H9 (cell line): ENCODE measurements around the gene IGF1. TPM values are rescaled to one million over a fixed set of nuclear protein-coding genes. Genes with fewer than 3 reads are reported as not detected.

ENCODE experiments used
- DNase-seq: peaks from one replicate; pipeline ENCODE4 v3.0.0-alpha.2; 2017
- H2AFZ ChIP-seq: one replicate; pipeline ENCODE4 v1.6.1; 2013; ENCODE audit warnings: mild to moderate bottlenecking, low read length, control low read depth, moderate library complexity
- H2AK5ac ChIP-seq: 2 replicates; pipeline ENCODE4 v1.6.1; 2013; ENCODE audit warnings: low read length, control low read depth, mixed read lengths; ENCODE audit not compliant: insufficient read length
- H2BK120ac ChIP-seq: one replicate; pipeline ENCODE4 v1.6.1; 2013; ENCODE audit warnings: low read depth, mild to moderate bottlenecking, low read length, control low read depth, inconsistent platforms; ENCODE audit not compliant: poor library complexity, severe bottlenecking
- H2BK12ac ChIP-seq: 2 replicates; pipeline ENCODE4 v1.6.1; 2013; ENCODE audit warnings: low read length, control low read depth, mixed read lengths, low read depth; ENCODE audit not compliant: insufficient read length
- H2BK15ac ChIP-seq: 2 replicates; pipeline ENCODE4 v1.6.1; 2013; ENCODE audit warnings: low read depth, low read length, control low read depth
- H2BK20ac ChIP-seq: one replicate; pipeline ENCODE4 v1.6.1; 2013; ENCODE audit warnings: low read depth, mild to moderate bottlenecking, low read length, control low read depth, inconsistent platforms; ENCODE audit not compliant: poor library complexity, severe bottlenecking
- H2BK5ac ChIP-seq: 2 replicates; pipeline ENCODE4 v1.6.1; 2013; ENCODE audit warnings: low read length, control low read depth, mixed read lengths; ENCODE audit not compliant: insufficient read length
- H3K14ac ChIP-seq: 2 replicates; pipeline ENCODE4 v1.6.1; 2013; ENCODE audit warnings: low read length, control low read depth; ENCODE audit not compliant: insufficient read depth
- H3K18ac ChIP-seq: 2 replicates; pipeline ENCODE4 v1.6.1; 2013; ENCODE audit warnings: low read depth, mild to moderate bottlenecking, mixed read lengths, low read length, control low read depth; ENCODE audit not compliant: insufficient read length
- H3K23ac ChIP-seq: 2 replicates; pipeline ENCODE4 v1.6.1; 2013; ENCODE audit warnings: low read length, control low read depth, mixed read lengths, low read depth; ENCODE audit not compliant: insufficient read length
- H3K23me2 ChIP-seq: 2 replicates; pipeline ENCODE4 v1.6.1; 2013; ENCODE audit warnings: low read depth, mild to moderate bottlenecking, mixed read lengths, low read length, control low read depth; ENCODE audit not compliant: insufficient read length, poor library complexity, severe bottlenecking
- H3K27ac ChIP-seq: 2 replicates; pipeline ENCODE4 v1.5.1; 2013; ENCODE audit warnings: low read length, control low read depth, mixed read lengths, low read depth; ENCODE audit not compliant: insufficient read length
- H3K27me3 ChIP-seq: 2 replicates; pipeline ENCODE4 v1.6.1; 2013; ENCODE audit warnings: low read length, control low read depth, inconsistent platforms; ENCODE audit not compliant: insufficient read depth
- H3K4ac ChIP-seq: 2 replicates; pipeline ENCODE4 v1.6.1; 2013; ENCODE audit warnings: low read depth, mild to moderate bottlenecking, control low read depth, inconsistent platforms, low read length, moderate library complexity
- H3K4me1 ChIP-seq: 2 replicates; pipeline ENCODE4 v1.6.1; 2013; ENCODE audit warnings: low read length, control low read depth, inconsistent platforms; ENCODE audit not compliant: insufficient read depth
- H3K4me2 ChIP-seq: 2 replicates; pipeline ENCODE4 v1.6.1; 2013; ENCODE audit warnings: low read length, control low read depth, mixed read lengths; ENCODE audit not compliant: insufficient read length, insufficient read depth
- H3K56ac ChIP-seq: 2 replicates; pipeline ENCODE4 v1.6.1; 2013; ENCODE audit warnings: low read depth, mild to moderate bottlenecking, mixed read lengths, low read length, control low read depth; ENCODE audit not compliant: insufficient read length
- H3K79me1 ChIP-seq: 2 replicates; pipeline ENCODE4 v1.6.1; 2013; ENCODE audit warnings: low read depth, mild to moderate bottlenecking, moderate library complexity, low read length, control low read depth, inconsistent platforms; ENCODE audit not compliant: insufficient read depth, poor library complexity, severe bottlenecking
- H3K79me2 ChIP-seq: 2 replicates; pipeline ENCODE4 v1.6.1; 2013; ENCODE audit warnings: low read length, control low read depth, inconsistent platforms; ENCODE audit not compliant: insufficient read depth
- H3K9ac ChIP-seq: 2 replicates; pipeline ENCODE4 v1.6.1; 2013; ENCODE audit warnings: low read length, control low read depth, mixed read lengths; ENCODE audit not compliant: insufficient read length; ENCODE audit errors: extremely low read depth
- H3K9me3 ChIP-seq: one replicate; pipeline ENCODE4 v1.6.1; 2013; ENCODE audit warnings: low read depth, low read length, inconsistent platforms; ENCODE audit not compliant: control insufficient read depth
- H3T11ph ChIP-seq: one replicate; pipeline ENCODE4 v1.6.1; 2013; ENCODE audit warnings: mild to moderate bottlenecking, low read length, control low read depth, inconsistent platforms
- H4K20me1 ChIP-seq: one replicate; pipeline ENCODE4 v1.6.1; 2013; ENCODE audit not compliant: control insufficient read depth, insufficient read length, insufficient read depth
- H4K5ac ChIP-seq: 2 replicates; pipeline ENCODE4 v1.6.1; 2013; ENCODE audit warnings: low read depth, mild to moderate bottlenecking, mixed read lengths, low read length, control low read depth; ENCODE audit not compliant: insufficient read length
- H4K8ac ChIP-seq: replicated peaks from 2 replicates; pipeline ENCODE4 v1.6.1; 2013; ENCODE audit warnings: low read length, control low read depth, mixed read lengths, low read depth; ENCODE audit not compliant: insufficient read length
- H4K91ac ChIP-seq: 2 replicates; pipeline ENCODE4 v1.6.1; 2013; ENCODE audit warnings: low read depth, mild to moderate bottlenecking, moderate library complexity, mixed read lengths, low read length, control low read depth; ENCODE audit not compliant: insufficient read length
- H3K27ac Mint-ChIP-seq, 3 experiments: 2 replicates in 2 of 3; 3 replicates in 1 of 3; pipeline ENCODE4 v1.8.0; 2020 to 2021; ENCODE audit warnings: mixed read lengths in 3 of 3, mild to moderate bottlenecking in 1 of 3, moderate library complexity in 1 of 3
- H3K27me3 Mint-ChIP-seq: 2 replicates; pipeline ENCODE4 v1.8.0; 2021; ENCODE audit warnings: low read depth, mild to moderate bottlenecking, moderate library complexity, mixed read lengths
- H3K36me3 Mint-ChIP-seq, 3 experiments: 2 replicates in 2 of 3; 3 replicates in 1 of 3; pipeline ENCODE4 v1.8.0; 2020 to 2021; ENCODE audit warnings: low read depth in 3 of 3, mixed read lengths in 3 of 3; ENCODE audit not compliant: insufficient read depth in 1 of 3
- H3K4me1 Mint-ChIP-seq, 2 experiments: 2 replicates each; pipeline ENCODE4 v1.8.0; 2020; ENCODE audit warnings: mixed read lengths in 2 of 2
- H3K4me3 Mint-ChIP-seq, 2 experiments: 2 replicates in 1 of 2; 3 replicates in 1 of 2; pipeline ENCODE4 v1.8.0; 2020 to 2021; ENCODE audit warnings: mild to moderate bottlenecking in 2 of 2, mixed read lengths in 2 of 2, moderate library complexity in 1 of 2
- H3K9me3 Mint-ChIP-seq, 2 experiments: 2 replicates in 1 of 2; 3 replicates in 1 of 2; pipeline ENCODE4 v1.8.0; 2020; ENCODE audit warnings: mild to moderate bottlenecking in 2 of 2, mixed read lengths in 2 of 2, moderate library complexity in 1 of 2
- WGBS: extraction: QIAGEN DNeasy Blood & Tissue Kit; methylation state at CpG from one replicate; pipeline ENCODE4 v1.1.7; 2013; ENCODE audit warnings: missing lambda C conversion rate, low lambda C conversion rate, mixed read lengths; ENCODE audit not compliant: insufficient read length; ENCODE audit errors: extremely low coverage; 5-methylcytosine and 5-hydroxymethylcytosine counted together
- total RNA-seq: library from RNA; stranded (reverse); gene quantifications from 2 replicates; pipeline ENCODE4 v1.2.1, GENCODE V29; 2021
- TF ChIP-seq, protein P1 (sequence below): fragments of 200-600 bp; sonication (generic); conservative IDR thresholded peaks from 3 replicates; pipeline ENCODE4 v1.8.0; 2021; ENCODE audit warnings: antibody characterized with exemption, mild to moderate bottlenecking

IGF1 gene
- total RNA-seq, 1 experiment from 2014 or later = not detected

DNA sequence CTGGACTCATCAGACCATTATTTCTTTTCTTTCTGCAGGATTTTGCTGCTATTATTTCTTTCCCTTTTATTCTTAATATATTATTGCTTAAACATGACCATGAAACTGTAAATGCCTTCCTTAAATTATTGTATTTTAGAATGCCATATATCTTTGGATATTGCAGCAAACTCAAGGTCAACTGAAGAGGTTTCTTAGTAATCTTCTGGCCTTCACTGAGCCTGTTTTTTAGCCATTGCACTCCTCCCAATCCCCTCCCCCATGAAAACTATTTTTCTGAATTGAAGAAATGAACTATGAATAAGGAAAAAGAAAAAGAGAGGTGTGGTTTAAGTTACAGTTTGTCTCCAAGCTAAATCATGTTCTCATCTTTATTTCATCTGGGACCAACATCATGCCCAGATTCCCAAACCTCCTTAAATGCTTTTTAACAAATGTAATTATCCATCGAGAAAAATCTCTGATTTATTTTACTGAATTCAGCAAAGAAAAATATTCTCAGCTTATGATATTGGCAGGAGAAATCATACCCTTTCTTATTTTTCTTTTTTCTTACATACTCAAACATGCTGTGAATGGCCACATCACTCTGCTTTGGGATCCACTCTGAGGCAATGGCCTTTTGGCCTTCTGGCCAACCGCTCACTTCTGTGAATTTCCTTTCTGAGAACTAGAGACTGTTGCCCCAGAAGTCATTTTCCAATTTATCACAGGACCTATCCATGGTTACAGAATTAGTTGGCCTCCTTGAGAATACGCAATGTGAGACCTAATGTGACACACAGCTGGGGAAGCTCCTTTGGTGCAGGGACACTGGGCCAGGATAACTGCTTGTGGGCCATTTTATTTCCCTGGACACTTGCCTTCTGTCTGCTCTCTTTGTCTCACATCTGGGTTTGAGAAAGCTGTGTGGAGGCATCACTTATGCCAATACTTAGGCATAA lies 50.9 kb downstream of the IGF1 start:
- Histone ChIP-seq H3K27ac (no peak overlapping the region), H3K18ac (no peak overlapping the region), H3K23me2 (no peaks in the 10 kb centered on the region), H3K56ac (no peak overlapping the region), H3K9me3 (no peaks in the 10 kb centered on the region), H4K5ac (no peak overlapping the region), H3K4ac (no peak overlapping the region), H3K4me2 (no peak overlapping the region), H2AK5ac (no peak overlapping the region), H4K91ac (no peak overlapping the region), H3K4me1 (peaks cover 3% of the 10 kb centered on the region; the same call in 1 of the 2 replicates), H3K23ac (no peak overlapping the region), H4K8ac (no peak overlapping the region), H2BK120ac (no peak overlapping the region), H3K9ac (no peak overlapping the region), H4K20me1 (no peaks in the 10 kb centered on the region), H3K27me3 (no peaks in the 10 kb centered on the region), H2AFZ (no peak overlapping the region), H2BK5ac (no peak overlapping the region), H3T11ph (no peak overlapping the region), H3K79me2 (no peaks in the 10 kb centered on the region), H3K79me1 (no peaks in the 10 kb centered on the region), H3K14ac (no peak overlapping the region), H2BK20ac (no peak overlapping the region), H2BK15ac (no peak overlapping the region), H2BK12ac (no peak overlapping the region)
- H3K27me3 Mint-ChIP-seq = no peaks in the 10 kb centered on the region
- H3K4me1 Mint-ChIP-seq = peaks cover 6 to 12% of the 10 kb centered on the region in 2 experiments
- H3K9me3 Mint-ChIP-seq = no peaks in the 10 kb centered on the region
- no peak for DNase-seq
- no CpG with 5 or more reads among the region's 3 CpGs for WGBS
- no peak overlapping the region for H3K4me3 Mint-ChIP-seq
- no peak overlapping the region; a peak in 1 of 7 replicates for H3K27ac Mint-ChIP-seq
- H3K36me3 Mint-ChIP-seq = no peaks in the 10 kb centered on the region
- TF ChIP-seq, protein P1, sequence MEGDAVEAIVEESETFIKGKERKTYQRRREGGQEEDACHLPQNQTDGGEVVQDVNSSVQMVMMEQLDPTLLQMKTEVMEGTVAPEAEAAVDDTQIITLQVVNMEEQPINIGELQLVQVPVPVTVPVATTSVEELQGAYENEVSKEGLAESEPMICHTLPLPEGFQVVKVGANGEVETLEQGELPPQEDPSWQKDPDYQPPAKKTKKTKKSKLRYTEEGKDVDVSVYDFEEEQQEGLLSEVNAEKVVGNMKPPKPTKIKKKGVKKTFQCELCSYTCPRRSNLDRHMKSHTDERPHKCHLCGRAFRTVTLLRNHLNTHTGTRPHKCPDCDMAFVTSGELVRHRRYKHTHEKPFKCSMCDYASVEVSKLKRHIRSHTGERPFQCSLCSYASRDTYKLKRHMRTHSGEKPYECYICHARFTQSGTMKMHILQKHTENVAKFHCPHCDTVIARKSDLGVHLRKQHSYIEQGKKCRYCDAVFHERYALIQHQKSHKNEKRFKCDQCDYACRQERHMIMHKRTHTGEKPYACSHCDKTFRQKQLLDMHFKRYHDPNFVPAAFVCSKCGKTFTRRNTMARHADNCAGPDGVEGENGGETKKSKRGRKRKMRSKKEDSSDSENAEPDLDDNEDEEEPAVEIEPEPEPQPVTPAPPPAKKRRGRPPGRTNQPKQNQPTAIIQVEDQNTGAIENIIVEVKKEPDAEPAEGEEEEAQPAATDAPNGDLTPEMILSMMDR = no peak
